Heart left ventricle (tissue), 16 donors: ENCODE measurements around the gene SETDB2. TPM values are rescaled to one million over a fixed set of nuclear protein-coding genes. Genes with fewer than 3 reads are reported as not detected.
A peak's percentile ranks its signal among the peaks of the same experiment; 100 is the strongest.

Experiments
- ATAC-seq, 4 donors: fragments of 200-7000 bp; cut with Tn5 transposase; one replicate each; pipeline ENCODE4 v1.9.1; 2020 to 2022; ENCODE audit warnings: moderate library complexity in 4 of 4, mild to moderate bottlenecking in 3 of 4, moderate number of reproducible peaks in 1 of 4
- DNase-seq, 5 donors: peaks; one replicate each; pipeline ENCODE4 v3.0.0-alpha.2; 2020
- H3K27ac ChIP-seq, 12 donors: fragments of 200-600 bp; sonication (generic) in 4 of 12; one replicate each; pipeline versions ENCODE4 v1.5.0 to v1.8.0; 2016 to 2022; ENCODE audit warnings: mild to moderate bottlenecking in 2 of 12
- H3K27me3 ChIP-seq, 9 donors: fragments of 200-600 bp; sonication (generic) in 2 of 9; one replicate each; pipeline versions ENCODE4 v1.5.1 to v1.8.0; 2016 to 2022; ENCODE audit warnings: mild to moderate bottlenecking in 3 of 9
- H3K36me3 ChIP-seq, 9 donors: fragments of 200-600 bp; sonication (generic) in 2 of 9; one replicate each; pipeline versions ENCODE4 v1.5.0 to v1.8.0; 2018 to 2022; ENCODE audit warnings: mild to moderate bottlenecking in 2 of 9
- H3K4me1 ChIP-seq, 12 donors: fragments of 200-600 bp; sonication (generic) in 4 of 12; one replicate each; pipeline versions ENCODE4 v1.5.0 to v1.8.0; 2016 to 2022; ENCODE audit warnings: mild to moderate bottlenecking in 3 of 12
- H3K4me3 ChIP-seq, 12 donors: fragments of 200-600 bp; sonication (generic) in 4 of 12; one replicate each; pipeline versions ENCODE4 v1.5.0 to v1.8.0; 2017 to 2022; ENCODE audit warnings: mild to moderate bottlenecking in 9 of 12, moderate library complexity in 4 of 12
- H3K9me3 ChIP-seq, 12 donors: fragments of 200-600 bp; sonication (generic) in 4 of 12; one replicate each; pipeline versions ENCODE4 v1.5.0 to v1.8.0; 2016 to 2022; ENCODE audit warnings: mild to moderate bottlenecking in 1 of 12
- CTCF ChIP-seq, 12 donors: fragments of 200-600 bp; sonication (generic) in 4 of 12; IDR thresholded peaks; one replicate each; pipeline versions ENCODE4 v1.5.0 to v1.8.0; 2018 to 2022; ENCODE audit warnings: antibody characterized with exemption in 12 of 12, mild to moderate bottlenecking in 5 of 12
- POLR2A ChIP-seq, 2 donors: fragments of 450-650 bp; IDR thresholded peaks; one replicate each; pipeline ENCODE4 v1.6.1; 2017; ENCODE audit warnings: antibody characterized with exemption in 2 of 2, mild to moderate bottlenecking in 2 of 2, moderate library complexity in 2 of 2
- WGBS, 4 donors: extraction: QIAGEN DNeasy Blood & Tissue Kit in 2 of 4; methylation state at CpG; one replicate each; pipeline versions ENCODE4 v1.1.5 to v1.1.7; 2013 to 2018; 5-methylcytosine and 5-hydroxymethylcytosine counted together
- intact Hi-C, 10 donors: fragments of 100-400 bp; cut with DNase I; formaldehyde crosslinking; loops; one replicate each; pipeline versions ENCODE4 v1.11.1 to v1.14.2; 2022
- polyA plus RNA-seq, 2 donors: library from polyadenylated mRNA; stranded (reverse); fragments of 200-250 nt; gene quantifications; one replicate each; pipeline ENCODE4 v1.2.3, GENCODE V29; 2013
- total RNA-seq, 9 donors: library from RNA; depleted of rRNA in 2 of 9; stranded (reverse); fragments of >200 nt in 2 of 9; fragmentation: NEBNext Ultra II Directional in 3 of 9; extraction: Animal tissue kit (Norgen Biotek cat#: 25700) in 3 of 9; gene quantifications; one replicate each; pipeline versions ENCODE4 v1.1.0 to v1.2.4, GENCODE V29; 2016 to 2023
- donor health status: ischemic (EF 13 %, LVEDD 7.1; RV severe dilation, severe dysfunction).
- donor health status: healthy with polysubstance abuse.
- donor health status: DM: no; HTN: yes; CAD: no.
- donor health status: DM: no; HTN: no; CAD: no.
- donor health status: ischemic (EF 25% LVEDD 6.9; RV normal size, moderate dysfunction).
- donor health status: ischemic (EF 25% LVEDD 5.7; RV mildly dilated, moderate dysfunction).
- donor health status: healthy.
- donor health status: DM: yes; HTN: yes; CAD: no.
- donor health status: ischemic (EF 35%, LVEDD 5.7; RV mildly dilated, moderate dysfunction).
- donor health status: nonischemic (EF 11% LVEDD 7.7; RV severe dilation, severe dysfunction).
- donor health status: DM: yes; HTN: yes; CAD: no.
- donor health status: PGD.
- donor health status: ischemic (EF 29% LVEDD 5.4; RV normal size, mild dysfunction).
- donor health status: nonischemic (EF 23%, LVEDD 6.1; RV moderate dilation, normal function).

SETDB2 gene
- total and polyA plus RNA-seq, 11 donors, result 3.7 to 19.8 (median 12.9) TPM

- Histone ChIP-seq H3K36me3 (peaks cover 0 to 4% (median 0%) of the 10 kb centered on the region in 9 donors), H3K4me3 (no peak overlapping the region), H3K27me3 (no peaks in the 10 kb centered on the region), H3K9me3 (no peaks in the 10 kb centered on the region), H3K27ac (no peak overlapping the region), H3K4me1 (peaks cover 0 to 3% (median 0%) of the 10 kb centered on the region in 12 donors)
- intact Hi-C loops, result no loop called here
- ATAC-seq (no peak), DNase-seq (no peak)
- WGBS, 4 donors, result 77 to 96% (median 94%) methylated on average over 3 of the region's 3 CpGs
- TF ChIP-seq POLR2A (IDR thresholded peaks at IDR 0.05) (no peak), CTCF (IDR thresholded peaks at IDR 0.05) (no peak)
Observed at GRCh38 chr13:49417161-49417560, 26.9 kb upstream of the SETDB2 start.

- no peak for TF ChIP-seq POLR2A (IDR thresholded peaks at IDR 0.05)
- TF ChIP-seq CTCF (IDR thresholded peaks at IDR 0.05), result no peak
- no peaks in the 10 kb centered on the region for H3K27me3 ChIP-seq
- no peak overlapping the region for H3K4me3 ChIP-seq
- H3K9me3 ChIP-seq, result no peaks in the 10 kb centered on the region
- DNase-seq, result no peak
- intact Hi-C loops, result no loop called here
- H3K36me3 ChIP-seq, result no peaks in the 10 kb centered on the region
- H3K4me1 ChIP-seq, result peaks cover 0 to 3% (median 0%) of the 10 kb centered on the region in 12 donors
- ATAC-seq, result no peak
- WGBS, 4 donors, result 85 to 100% (median 94%) methylated on average over 1 of the region's 1 CpG
- no peak overlapping the region for H3K27ac ChIP-seq
Observed at GRCh38 chr13:49418206-49418605, 25.9 kb upstream of the SETDB2 start.

- intact Hi-C loops, result no loop called here
- ATAC-seq (no peak), DNase-seq (no peak)
- TF ChIP-seq POLR2A (IDR thresholded peaks at IDR 0.05) (no peak), CTCF (IDR thresholded peaks at IDR 0.05) (no peak)
- Histone ChIP-seq H3K4me3 (no peak overlapping the region), H3K36me3 (peaks cover 0 to 4% (median 0%) of the 10 kb centered on the region in 9 donors), H3K27ac (no peak overlapping the region), H3K27me3 (no peaks in the 10 kb centered on the region), H3K9me3 (no peaks in the 10 kb centered on the region), H3K4me1 (peaks cover 0 to 3% (median 0%) of the 10 kb centered on the region in 12 donors)
- WGBS, 4 donors, result 86 to 95% (median 90%) methylated on average over 3 of the region's 3 CpGs
Observed at GRCh38 chr13:49419276-49419675, 24.8 kb upstream of the SETDB2 start.

GRCh38 chr13:49421391-49421790 lies 22.7 kb upstream of the SETDB2 start:
- 76 to 89% (median 83%) methylated on average over 3 of the region's 3 CpGs for WGBS, 4 donors
- H3K4me1 ChIP-seq, result peaks cover 0 to 3% (median 0%) of the 10 kb centered on the region in 12 donors
- ATAC-seq (peak in 2 of 4 donors; percentile 20 to 65), DNase-seq (no peak)
- TF ChIP-seq POLR2A (IDR thresholded peaks at IDR 0.05), result no peak
- TF ChIP-seq CTCF (IDR thresholded peaks at IDR 0.05), result no peak
- H3K27ac ChIP-seq, result no peak overlapping the region
- intact Hi-C loops, result loop anchor here in 1 of 10 donors (10.0 kb wide), 1 partner anchor 107 kb away; no protein-coding TSS in a partner anchor
- no peaks in the 10 kb centered on the region for H3K27me3 ChIP-seq
- peaks cover 0 to 5% (median 0%) of the 10 kb centered on the region in 9 donors for H3K36me3 ChIP-seq
- H3K4me3 ChIP-seq, result no peak overlapping the region
- no peaks in the 10 kb centered on the region for H3K9me3 ChIP-seq
